Osteocyte (in vitro differentiated cells): ENCODE measurements around the gene CORO1C. TPM values are rescaled to one million over a fixed set of nuclear protein-coding genes. Genes with fewer than 3 reads are reported as not detected.
A peak's percentile ranks its signal among the peaks of the same experiment; 100 is the strongest.

Experiments used
- DNase-seq: peaks from one replicate; pipeline ENCODE4 v3.0.0; 2021; ENCODE audit warnings: mixed read lengths; ENCODE audit not compliant: unreplicated experiment; ENCODE audit errors: extremely low spot score
- H3K27ac Mint-ChIP-seq: one replicate; pipeline ENCODE4 v1.8.0; 2021; ENCODE audit warnings: mild to moderate bottlenecking, mixed read lengths; ENCODE audit not compliant: unreplicated experiment
- H3K27me3 Mint-ChIP-seq: one replicate; pipeline ENCODE4 v1.8.0; 2021; ENCODE audit warnings: mixed read lengths; ENCODE audit not compliant: unreplicated experiment
- H3K36me3 Mint-ChIP-seq: one replicate; pipeline ENCODE4 v1.8.0; 2021; ENCODE audit warnings: mixed read lengths; ENCODE audit not compliant: unreplicated experiment
- H3K4me1 Mint-ChIP-seq: one replicate; pipeline ENCODE4 v1.8.0; 2021; ENCODE audit warnings: mixed read lengths; ENCODE audit not compliant: unreplicated experiment
- H3K4me3 Mint-ChIP-seq: one replicate; pipeline ENCODE4 v1.8.0; 2021; ENCODE audit warnings: mild to moderate bottlenecking, moderate library complexity, mixed read lengths; ENCODE audit not compliant: unreplicated experiment
- H3K9me3 Mint-ChIP-seq: one replicate; pipeline ENCODE4 v1.8.0; 2021; ENCODE audit warnings: mixed read lengths; ENCODE audit not compliant: unreplicated experiment
- CTCF ChIP-seq: fragments of 200-600 bp; sonication (generic); IDR thresholded peaks from 2 replicates; pipeline ENCODE4 v1.5.0; 2021; ENCODE audit warnings: antibody characterized with exemption, mild to moderate bottlenecking, moderate library complexity
- total RNA-seq: library from RNA; stranded (reverse); gene quantifications from 2 replicates; pipeline ENCODE4 v1.2.1, GENCODE V29; 2021

Gene CORO1C
- total RNA-seq, 1 donor from 2014 or later: 234 TPM

- H3K4me3 Mint-ChIP-seq: no peak overlapping the region
- no peak for TF ChIP-seq CTCF
- peaks cover 50% of the 10 kb centered on the region for H3K4me1 Mint-ChIP-seq
- DNase-seq: no peak
- H3K27me3 Mint-ChIP-seq: no peaks in the 10 kb centered on the region
- peaks cover 15% of the 10 kb centered on the region for H3K36me3 Mint-ChIP-seq
- H3K9me3 Mint-ChIP-seq: peaks cover 6% of the 10 kb centered on the region
- H3K27ac Mint-ChIP-seq: peak overlapping the region; percentile 52
These were observed 50.0 kb downstream of the CORO1C start for GRCh38 chr12:108681317-108681716.

GRCh38 chr12:108679106-108679681 is 52.1 kb downstream of the CORO1C start:
- peaks cover 31% of the 10 kb centered on the region for H3K36me3 Mint-ChIP-seq
- TF ChIP-seq CTCF: no peak
- peak overlapping the region; percentile 56 for H3K27ac Mint-ChIP-seq
- no peak for DNase-seq
- H3K4me3 Mint-ChIP-seq: no peak overlapping the region
- H3K27me3 Mint-ChIP-seq: no peaks in the 10 kb centered on the region
- peaks cover 30% of the 10 kb centered on the region for H3K4me1 Mint-ChIP-seq
- H3K9me3 Mint-ChIP-seq: peaks cover 6% of the 10 kb centered on the region

GRCh38 chr12:108678104-108678730 is 53.1 kb downstream of the CORO1C start:
- Mint-ChIP-seq H3K27ac (peak overlapping the region; percentile 36), H3K9me3 (peaks cover 6% of the 10 kb centered on the region), H3K4me1 (peaks cover 21% of the 10 kb centered on the region), H3K4me3 (no peak overlapping the region), H3K36me3 (peaks cover 35% of the 10 kb centered on the region), H3K27me3 (no peaks in the 10 kb centered on the region)
- TF ChIP-seq CTCF: no peak
- no peak for DNase-seq

GRCh38 chr12:108677381-108677780 is 53.9 kb downstream of the CORO1C start:
- no peak for TF ChIP-seq CTCF
- Mint-ChIP-seq H3K4me3 (no peak overlapping the region), H3K27ac (peak overlapping the region; percentile 36), H3K9me3 (peaks cover 6% of the 10 kb centered on the region), H3K27me3 (no peaks in the 10 kb centered on the region), H3K4me1 (peaks cover 19% of the 10 kb centered on the region), H3K36me3 (peaks cover 41% of the 10 kb centered on the region)
- DNase-seq: no peak

GRCh38 chr12:108676707-108677106 is 54.6 kb downstream of the CORO1C start:
- no peak overlapping the region for H3K4me3 Mint-ChIP-seq
- no peaks in the 10 kb centered on the region for H3K27me3 Mint-ChIP-seq
- peaks cover 47% of the 10 kb centered on the region for H3K36me3 Mint-ChIP-seq
- H3K9me3 Mint-ChIP-seq: peaks cover 6% of the 10 kb centered on the region
- peak overlapping the region; percentile 63 for H3K27ac Mint-ChIP-seq
- peaks cover 15% of the 10 kb centered on the region for H3K4me1 Mint-ChIP-seq
- TF ChIP-seq CTCF: no peak
- DNase-seq: no peak
